Panc1 (cell line): ENCODE data around the gene WDR4. TPM values are rescaled to one million over a fixed set of nuclear protein-coding genes. Genes with fewer than 3 reads are reported as not detected.

ENCODE experiments used
- ATAC-seq: fragments of 200-7000 bp; cut with Tn5 transposase; 2 replicates; pipeline ENCODE4 v1.9.1; 2020; ENCODE audit warnings: mild to moderate bottlenecking, moderate library complexity
- BruUV-seq: library from RNA; stranded (reverse); fragments of 400-500 nt; replicated peaks from 2 replicates; lab custom pipeline; 2021; lab: Mats Ljungman, UMichigan
- CTCF ChIA-PET: fragments of 300-600 bp; sonication (Branson Sonifier 250); formaldehyde crosslinking; loops from one replicate; lab custom pipeline; 2022; ENCODE audit warnings: antibody characterized with exemption; lab: Charles Lee
- POLR2A ChIA-PET: fragments of 300-600 bp; sonication (Branson Sonifier 250); formaldehyde crosslinking; loops from one replicate; lab custom pipeline; 2022; ENCODE audit warnings: antibody characterized with exemption; lab: Charles Lee
- DNase-seq: peaks from one replicate; pipeline ENCODE4 v3.0.0-alpha.2; 2010; ENCODE audit warnings: low read depth, low spot score
- H3K27ac ChIP-seq: 2 replicates; pipeline ENCODE4 v1.5.1; 2011; ENCODE audit warnings: mild to moderate bottlenecking, low read length, inconsistent platforms
- H3K27me3 ChIP-seq: fragments of 200-500 bp; sonication (Bioruptor generic); 2 replicates; pipeline ENCODE4 v1.6.0; 2014; ENCODE audit warnings: low read length, inconsistent platforms; ENCODE audit not compliant: control insufficient read depth, insufficient read depth
- H3K36me3 ChIP-seq: fragments of 200-500 bp; sonication (Bioruptor generic); 2 replicates; pipeline ENCODE4 v1.5.1; 2014; ENCODE audit warnings: inconsistent platforms, mild to moderate bottlenecking, low read length, moderate library complexity; ENCODE audit not compliant: control insufficient read depth, insufficient read depth
- H3K4me1 ChIP-seq: 2 replicates; pipeline ENCODE4 v1.5.1; 2011; ENCODE audit warnings: inconsistent platforms, mild to moderate bottlenecking, low read length, moderate library complexity; ENCODE audit not compliant: control insufficient read depth, insufficient read depth
- H3K4me3 ChIP-seq, 2 experiments: 2 replicates each; pipeline ENCODE4 v1.5.1; 2011 to 2012; ENCODE audit warnings: low read depth in 2 of 2, low read length in 2 of 2, mild to moderate bottlenecking in 2 of 2, inconsistent platforms in 1 of 2, moderate library complexity in 1 of 2
- H3K9me3 ChIP-seq: fragments of 200-500 bp; sonication (Bioruptor generic); 2 replicates; pipeline ENCODE4 v1.5.1; 2014; ENCODE audit warnings: low read depth, mild to moderate bottlenecking, inconsistent platforms, low read length, moderate library complexity; ENCODE audit not compliant: control insufficient read depth, insufficient read depth
- POLR2AphosphoS5 ChIP-seq: IDR thresholded peaks from 2 replicates; pipeline ENCODE4 v1.6.1; 2012; ENCODE audit warnings: mild to moderate bottlenecking, low read depth, low read length, moderate library complexity
- SIN3A ChIP-seq: IDR thresholded peaks from 2 replicates; pipeline ENCODE4 v1.6.1; 2012; ENCODE audit warnings: low read depth, mild to moderate bottlenecking, low read length, moderate library complexity, borderline replicate concordance; ENCODE audit not compliant: insufficient read depth
- TCF7L2 ChIP-seq: IDR thresholded peaks from 2 replicates; pipeline ENCODE4 v1.6.1; 2011; ENCODE audit warnings: mild to moderate bottlenecking, low read depth, low read length, inconsistent platforms
- in situ Hi-C: cut with HindIII; loops from 2 replicates; pipeline ENCODE4 v1.10.0; 2016; ENCODE audit warnings: low sequenced_read_pairs, low pct_unique_long_range_greater_than_20kb
- intact Hi-C: fragments of 100-400 bp; cut with micrococcal nuclease; formaldehyde crosslinking; loops from one replicate; pipeline ENCODE4 v1.10.0; 2022; ENCODE audit not compliant: unreplicated experiment
- total RNA-seq: library from RNA; stranded (reverse); gene quantifications from one replicate; pipeline ENCODE4 v1.2.1, GENCODE V29; 2021; ENCODE audit not compliant: unreplicated experiment
- TF ChIP-seq, protein P1 (sequence below), 2 experiments: IDR thresholded peaks; 2 replicates each; pipeline ENCODE4 v1.6.1; 2011 to 2012; ENCODE audit warnings: low read depth in 2 of 2, control low read depth in 1 of 2, low read length in 1 of 2, mild to moderate bottlenecking in 1 of 2, moderate library complexity in 1 of 2; ENCODE audit not compliant: insufficient read depth in 1 of 2
- TF ChIP-seq, protein P2 (sequence below): fragments of 450-650 bp; IDR thresholded peaks from 2 replicates; pipeline ENCODE4 v1.5.1; 2017; ENCODE audit warnings: mild to moderate bottlenecking

Gene WDR4
- total RNA-seq, 1 experiment from 2014 or later: 36.7 TPM

GRCh38 chr21:42873096-42873495 lies 6.2 kb downstream of the WDR4 start:
- Histone ChIP-seq H3K4me3 (no peak overlapping the region), H3K27me3 (no peaks in the 10 kb centered on the region), H3K9me3 (no peaks in the 10 kb centered on the region), H3K4me1 (no peaks in the 10 kb centered on the region), H3K36me3 (peaks cover 7% of the 10 kb centered on the region), H3K27ac (no peak overlapping the region)
- no TSS peak for BruUV-seq
- TF ChIP-seq, protein P1, sequence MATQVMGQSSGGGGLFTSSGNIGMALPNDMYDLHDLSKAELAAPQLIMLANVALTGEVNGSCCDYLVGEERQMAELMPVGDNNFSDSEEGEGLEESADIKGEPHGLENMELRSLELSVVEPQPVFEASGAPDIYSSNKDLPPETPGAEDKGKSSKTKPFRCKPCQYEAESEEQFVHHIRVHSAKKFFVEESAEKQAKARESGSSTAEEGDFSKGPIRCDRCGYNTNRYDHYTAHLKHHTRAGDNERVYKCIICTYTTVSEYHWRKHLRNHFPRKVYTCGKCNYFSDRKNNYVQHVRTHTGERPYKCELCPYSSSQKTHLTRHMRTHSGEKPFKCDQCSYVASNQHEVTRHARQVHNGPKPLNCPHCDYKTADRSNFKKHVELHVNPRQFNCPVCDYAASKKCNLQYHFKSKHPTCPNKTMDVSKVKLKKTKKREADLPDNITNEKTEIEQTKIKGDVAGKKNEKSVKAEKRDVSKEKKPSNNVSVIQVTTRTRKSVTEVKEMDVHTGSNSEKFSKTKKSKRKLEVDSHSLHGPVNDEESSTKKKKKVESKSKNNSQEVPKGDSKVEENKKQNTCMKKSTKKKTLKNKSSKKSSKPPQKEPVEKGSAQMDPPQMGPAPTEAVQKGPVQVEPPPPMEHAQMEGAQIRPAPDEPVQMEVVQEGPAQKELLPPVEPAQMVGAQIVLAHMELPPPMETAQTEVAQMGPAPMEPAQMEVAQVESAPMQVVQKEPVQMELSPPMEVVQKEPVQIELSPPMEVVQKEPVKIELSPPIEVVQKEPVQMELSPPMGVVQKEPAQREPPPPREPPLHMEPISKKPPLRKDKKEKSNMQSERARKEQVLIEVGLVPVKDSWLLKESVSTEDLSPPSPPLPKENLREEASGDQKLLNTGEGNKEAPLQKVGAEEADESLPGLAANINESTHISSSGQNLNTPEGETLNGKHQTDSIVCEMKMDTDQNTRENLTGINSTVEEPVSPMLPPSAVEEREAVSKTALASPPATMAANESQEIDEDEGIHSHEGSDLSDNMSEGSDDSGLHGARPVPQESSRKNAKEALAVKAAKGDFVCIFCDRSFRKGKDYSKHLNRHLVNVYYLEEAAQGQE (IDR thresholded peaks at IDR 0.05; ENCODE audit: insufficient read depth in 1 of 2, low read depth in 2 of 2, low read length in 1 of 2): no peak
- TF ChIP-seq SIN3A: no peak
- TF ChIP-seq TCF7L2: no peak
- CTCF ChIA-PET: interaction anchor here (0.5 kb wide), 1 partner anchor 40 kb away, joined by 3 read pairs; no protein-coding TSS in a partner anchor
- intact Hi-C loops: no loop called here
- ATAC-seq (no peak), DNase-seq (no peak)
- in situ Hi-C loops: no loop called here
- POLR2A ChIA-PET: no interaction called here

DNA sequence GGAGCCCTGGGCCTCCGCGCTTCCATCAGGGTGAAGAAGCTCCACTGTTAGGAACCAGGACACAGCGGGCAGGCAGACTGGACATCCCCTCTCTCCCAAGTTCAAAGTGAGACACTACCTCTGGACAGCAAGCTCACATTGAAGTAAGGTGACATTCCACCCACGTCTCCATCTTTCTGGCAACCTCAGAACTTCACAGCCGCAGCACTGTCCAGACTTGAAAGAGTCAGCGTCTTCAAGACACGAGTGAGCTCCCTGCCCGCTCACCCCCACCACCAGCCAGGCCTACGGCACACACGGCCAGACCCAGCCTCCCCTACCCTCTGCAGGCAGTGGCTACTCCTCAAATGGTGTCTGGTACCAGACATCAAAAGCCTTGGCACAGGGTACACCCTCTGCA lies 11.1 kb downstream of the WDR4 start:
- Histone ChIP-seq H3K27ac (no peak overlapping the region), H3K36me3 (peaks cover 3% of the 10 kb centered on the region; the same call in 1 of the 2 replicates), H3K4me1 (no peaks in the 10 kb centered on the region), H3K27me3 (no peaks in the 10 kb centered on the region), H3K9me3 (no peaks in the 10 kb centered on the region), H3K4me3 (no peak overlapping the region)
- intact Hi-C loops (no loop called here), in situ Hi-C loops (no loop called here)
- no peak for ATAC-seq
- TF ChIP-seq POLR2AphosphoS5 (no peak), SIN3A (no peak), TCF7L2 (no peak)
- TF ChIP-seq, protein P2, sequence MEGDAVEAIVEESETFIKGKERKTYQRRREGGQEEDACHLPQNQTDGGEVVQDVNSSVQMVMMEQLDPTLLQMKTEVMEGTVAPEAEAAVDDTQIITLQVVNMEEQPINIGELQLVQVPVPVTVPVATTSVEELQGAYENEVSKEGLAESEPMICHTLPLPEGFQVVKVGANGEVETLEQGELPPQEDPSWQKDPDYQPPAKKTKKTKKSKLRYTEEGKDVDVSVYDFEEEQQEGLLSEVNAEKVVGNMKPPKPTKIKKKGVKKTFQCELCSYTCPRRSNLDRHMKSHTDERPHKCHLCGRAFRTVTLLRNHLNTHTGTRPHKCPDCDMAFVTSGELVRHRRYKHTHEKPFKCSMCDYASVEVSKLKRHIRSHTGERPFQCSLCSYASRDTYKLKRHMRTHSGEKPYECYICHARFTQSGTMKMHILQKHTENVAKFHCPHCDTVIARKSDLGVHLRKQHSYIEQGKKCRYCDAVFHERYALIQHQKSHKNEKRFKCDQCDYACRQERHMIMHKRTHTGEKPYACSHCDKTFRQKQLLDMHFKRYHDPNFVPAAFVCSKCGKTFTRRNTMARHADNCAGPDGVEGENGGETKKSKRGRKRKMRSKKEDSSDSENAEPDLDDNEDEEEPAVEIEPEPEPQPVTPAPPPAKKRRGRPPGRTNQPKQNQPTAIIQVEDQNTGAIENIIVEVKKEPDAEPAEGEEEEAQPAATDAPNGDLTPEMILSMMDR: no peak
- TF ChIP-seq, protein P1 (IDR thresholded peaks at IDR 0.05; ENCODE audit: insufficient read depth in 1 of 2, low read depth in 2 of 2, low read length in 1 of 2): no peak
- ChIA-PET CTCF (no interaction called here), POLR2A (no interaction called here)
- no TSS peak for BruUV-seq
- no peak for DNase-seq
